Mesodermal cell (in vitro differentiated cells): ENCODE results near the gene SULF2.

ENCODE experiments used
- H3K27ac ChIP-seq: 2 replicates; pipeline ENCODE4 v1.7.0; 2013; ENCODE audit warnings: mild to moderate bottlenecking, low read depth, low read length, moderate library complexity; ENCODE audit not compliant: severe bottlenecking
- H3K36me3 ChIP-seq: 2 replicates; pipeline ENCODE4 v1.7.1; 2013; ENCODE audit warnings: mild to moderate bottlenecking, low read length, moderate library complexity; ENCODE audit not compliant: control insufficient read depth, insufficient read depth
- H3K4me1 ChIP-seq: one replicate; pipeline ENCODE4 v1.7.1; 2013; ENCODE audit warnings: mild to moderate bottlenecking, low read length; ENCODE audit not compliant: insufficient read depth, control insufficient read depth, poor library complexity, severe bottlenecking
- H3K4me3 ChIP-seq: 2 replicates; pipeline ENCODE4 v1.7.0; 2013; ENCODE audit warnings: low read length, control low read depth, mild to moderate bottlenecking; ENCODE audit not compliant: insufficient read depth, poor library complexity, severe bottlenecking; ENCODE audit errors: extremely low read depth
- H3K9me3 ChIP-seq: 2 replicates; pipeline ENCODE4 v1.7.1; 2013; ENCODE audit warnings: mild to moderate bottlenecking, low read length, moderate library complexity; ENCODE audit not compliant: control insufficient read depth
- WGBS, 2 experiments: methylation state at CpG; one replicate each; pipeline ENCODE4 v1.1.5; 2013; ENCODE audit warnings: missing lambda C conversion rate in 2 of 2; ENCODE audit not compliant: insufficient coverage in 2 of 2; 5-methylcytosine and 5-hydroxymethylcytosine counted together

Gene SULF2

DNA sequence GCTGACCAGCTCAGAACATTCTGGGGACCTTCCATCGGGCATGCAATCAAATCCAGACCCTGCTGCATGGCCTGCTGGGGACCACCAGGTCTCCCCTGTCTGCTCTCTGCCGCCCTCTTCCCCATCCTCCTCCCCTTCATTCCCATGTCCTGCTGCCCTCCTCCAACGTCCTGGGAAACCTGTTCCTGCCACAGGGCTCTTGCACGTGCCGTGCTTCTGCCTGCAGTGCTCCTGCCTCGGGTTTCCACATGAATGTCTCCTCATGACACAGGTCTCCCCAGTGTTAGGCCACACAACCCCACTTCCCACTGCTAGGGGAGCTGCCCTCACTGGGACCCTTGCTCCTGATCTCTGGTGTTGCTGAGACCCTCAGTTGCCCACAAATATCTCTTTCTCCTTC lies 37.2 kb downstream of the SULF2 start:
- no peaks in the 10 kb centered on the region for H3K9me3 ChIP-seq
- 85 to 97% methylated on average over 5 to 6 of the region's 6 CpGs for WGBS, 2 experiments
- H3K4me3 ChIP-seq: no peak overlapping the region
- no peak overlapping the region for H3K27ac ChIP-seq
- peaks cover 64% of the 10 kb centered on the region for H3K36me3 ChIP-seq
- H3K4me1 ChIP-seq: no peaks in the 10 kb centered on the region

DNA sequence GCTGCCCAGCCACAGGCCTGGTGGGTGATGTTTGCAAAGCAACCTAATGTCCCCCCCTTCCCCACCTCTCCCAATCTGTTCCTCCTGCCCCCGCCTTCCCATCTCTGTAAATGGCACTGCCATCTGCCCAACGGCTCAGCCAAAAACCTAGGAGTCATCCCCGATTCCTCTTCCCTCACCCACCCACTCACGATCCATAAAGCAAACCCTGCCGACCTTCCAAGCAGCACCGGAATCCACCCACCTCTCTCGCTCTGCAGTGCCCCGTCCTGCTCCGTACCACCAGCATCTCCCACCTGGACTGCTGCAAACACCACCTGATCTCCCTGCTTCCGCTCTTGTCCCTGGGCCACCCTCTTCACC lies 37.6 kb downstream of the SULF2 start:
- Histone ChIP-seq H3K4me1 (no peaks in the 10 kb centered on the region), H3K27ac (no peak overlapping the region), H3K36me3 (peaks cover 64% of the 10 kb centered on the region), H3K4me3 (no peak overlapping the region), H3K9me3 (no peaks in the 10 kb centered on the region)
- 93 to 94% methylated on average over 9 of the region's 10 CpGs for WGBS, 2 experiments

DNA sequence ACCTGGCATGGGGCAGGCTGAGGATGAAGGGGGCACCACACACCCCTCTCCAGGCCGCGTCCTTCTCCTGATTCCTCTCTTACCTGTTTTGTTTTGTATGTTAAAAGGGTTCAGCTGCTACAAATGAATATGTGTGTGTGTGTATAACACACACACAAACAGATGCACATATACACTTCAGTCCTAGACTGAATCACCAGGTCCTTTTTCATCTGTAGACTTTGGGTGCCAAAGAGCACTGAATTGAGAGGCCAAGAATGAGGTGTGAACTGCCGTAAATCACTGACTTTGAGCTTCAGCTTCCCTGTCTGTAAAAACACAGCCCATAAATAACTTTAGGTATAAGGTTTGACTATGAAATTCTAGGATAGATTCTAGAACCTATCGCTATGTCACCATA lies 40.5 kb downstream of the SULF2 start:
- H3K36me3 ChIP-seq: peaks cover 36% of the 10 kb centered on the region
- no peaks in the 10 kb centered on the region for H3K4me1 ChIP-seq
- no peak overlapping the region for H3K27ac ChIP-seq
- H3K9me3 ChIP-seq: no peaks in the 10 kb centered on the region
- H3K4me3 ChIP-seq: no peak overlapping the region
- whole genome bisulfite sequencing, 2 experiments: 100% methylated on average over 1 of the region's 4 CpGs; no CpG with 5 or more reads in 1 of the 2 experiments

DNA sequence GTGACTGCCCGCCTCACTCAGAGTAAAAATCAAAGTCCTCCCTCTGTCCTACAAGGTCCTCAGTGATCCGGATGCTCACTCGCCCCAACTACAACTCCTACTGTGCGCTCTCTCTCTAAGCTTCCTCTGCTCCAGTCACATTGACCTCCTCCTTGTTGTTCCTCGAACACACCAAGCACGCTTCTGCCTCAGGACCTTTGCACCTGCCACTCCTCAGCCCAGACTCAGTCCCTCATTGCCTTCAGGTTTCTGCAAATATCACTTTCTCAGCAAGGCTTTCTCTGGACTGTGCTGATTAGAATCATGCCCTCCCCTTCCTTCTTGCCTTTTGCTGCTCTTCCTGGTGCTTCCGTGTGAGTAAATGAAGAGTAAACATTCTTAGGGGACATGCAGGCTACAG lies 41.6 kb downstream of the SULF2 start:
- Histone ChIP-seq H3K9me3 (no peaks in the 10 kb centered on the region), H3K36me3 (peaks cover 28% of the 10 kb centered on the region), H3K27ac (no peak overlapping the region), H3K4me3 (no peak overlapping the region), H3K4me1 (no peaks in the 10 kb centered on the region)
- 95 to 96% methylated on average over 5 to 6 of the region's 7 CpGs for WGBS, 2 experiments

DNA sequence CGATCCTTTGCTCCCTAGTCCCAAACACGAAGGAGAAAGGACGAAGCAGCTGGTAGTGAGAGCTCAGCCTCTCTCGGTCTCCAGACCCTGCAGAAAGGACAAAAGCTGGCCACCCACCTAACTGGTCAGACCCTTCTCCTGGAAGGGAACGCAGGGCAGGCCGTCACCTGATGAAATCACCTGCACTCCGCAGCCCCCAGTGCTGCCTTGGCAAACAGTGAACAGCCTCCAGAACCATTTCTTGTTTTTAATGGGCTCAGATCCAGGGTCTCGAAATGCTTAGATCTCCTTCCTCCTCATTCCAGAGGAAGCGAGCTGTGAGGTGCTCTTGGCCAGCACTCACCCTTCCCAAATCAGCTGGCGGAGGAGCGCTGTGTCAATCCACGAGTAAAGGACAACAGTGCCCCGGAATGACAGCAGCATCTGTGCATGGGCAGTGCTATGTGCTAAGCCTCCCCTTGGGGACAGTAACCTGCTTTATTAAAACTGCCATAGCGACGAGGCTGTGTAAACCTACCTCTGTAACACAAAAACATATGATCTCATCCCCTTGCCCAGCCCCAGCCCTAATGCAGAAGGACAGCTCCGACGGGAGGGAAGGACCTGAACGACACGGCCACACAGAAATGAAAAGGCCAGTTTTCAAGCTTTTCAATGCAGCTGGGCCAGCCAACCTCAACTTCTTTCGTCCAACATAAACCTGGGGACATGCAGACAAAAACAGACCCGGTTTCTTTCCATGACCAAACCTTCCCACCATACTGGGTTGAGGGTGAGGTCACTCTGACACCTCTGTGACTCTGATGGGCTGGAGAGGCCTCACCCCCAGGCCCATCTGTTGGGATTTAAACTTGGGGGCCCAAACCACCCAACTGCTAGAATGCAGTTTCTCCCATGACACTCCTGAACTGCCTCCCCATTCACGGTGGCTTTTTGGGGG lies 43.3 kb downstream of the SULF2 start:
- 92 to 93% methylated on average over 15 to 19 of the region's 22 CpGs for WGBS, 2 experiments
- H3K4me3 ChIP-seq: no peak overlapping the region
- no peak overlapping the region for H3K27ac ChIP-seq
- H3K4me1 ChIP-seq: no peaks in the 10 kb centered on the region
- H3K9me3 ChIP-seq: no peaks in the 10 kb centered on the region
- H3K36me3 ChIP-seq: peaks cover 23% of the 10 kb centered on the region

DNA sequence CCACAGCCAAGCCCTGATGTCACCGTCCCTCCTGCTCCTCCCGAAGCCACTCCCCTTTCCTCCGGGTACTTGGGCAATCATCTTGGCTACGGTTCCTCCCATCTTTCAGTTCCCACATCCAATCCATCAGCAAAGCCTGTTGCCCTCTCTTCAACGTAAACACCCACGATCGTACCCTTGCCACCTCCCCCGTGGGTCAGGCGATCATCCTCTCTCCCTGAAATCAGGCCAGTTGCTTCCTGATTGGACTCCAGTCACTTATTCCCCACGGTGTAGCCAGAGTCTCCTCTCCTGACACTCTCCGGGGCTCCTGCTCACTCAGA lies 44.5 kb downstream of the SULF2 start:
- Histone ChIP-seq H3K4me1 (no peaks in the 10 kb centered on the region), H3K4me3 (no peak overlapping the region), H3K36me3 (peaks cover 28% of the 10 kb centered on the region), H3K27ac (no peak overlapping the region), H3K9me3 (no peaks in the 10 kb centered on the region)
- 67 to 77% methylated on average over 10 to 11 of the region's 11 CpGs for WGBS, 2 experiments

DNA sequence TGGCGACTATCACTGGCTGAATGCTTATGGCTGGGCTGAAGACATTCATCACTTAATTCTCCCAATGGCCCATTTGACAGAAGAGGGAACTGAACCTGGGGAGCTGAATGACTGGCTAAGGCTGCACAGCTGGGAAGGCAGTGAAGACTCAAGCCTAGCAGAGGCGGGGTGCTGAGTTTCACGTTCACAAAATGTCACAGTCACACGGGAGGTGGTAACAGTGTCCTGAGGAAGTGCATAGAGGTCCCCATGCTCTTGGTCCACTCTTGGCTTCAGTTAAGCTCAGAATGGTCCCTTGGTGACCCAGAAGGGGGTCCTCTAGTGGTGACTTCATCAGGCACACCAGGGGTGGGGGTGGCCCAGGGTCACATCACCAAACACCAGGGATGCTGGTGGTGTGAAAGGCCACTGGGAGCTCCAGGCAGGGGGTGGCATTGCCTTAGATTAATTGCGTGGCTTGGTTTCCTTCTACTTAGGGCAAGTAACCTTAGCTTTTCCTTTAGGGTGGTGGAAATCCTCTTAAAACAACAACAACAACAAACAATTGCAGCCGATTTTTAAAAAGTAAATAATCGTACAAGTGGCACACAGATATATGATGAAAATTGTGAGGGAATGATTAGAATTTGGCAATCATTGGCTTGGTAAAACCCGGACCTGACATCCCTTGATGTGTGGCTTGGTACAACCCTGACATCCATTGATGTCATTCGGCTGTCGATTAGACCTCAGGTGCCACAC lies 45.0 kb downstream of the SULF2 start:
- Histone ChIP-seq H3K4me3 (no peak overlapping the region), H3K4me1 (no peaks in the 10 kb centered on the region), H3K27ac (no peak overlapping the region), H3K36me3 (peaks cover 33% of the 10 kb centered on the region), H3K9me3 (no peaks in the 10 kb centered on the region)
- WGBS, 2 experiments: 88 to 90% methylated on average over 6 to 7 of the region's 10 CpGs

DNA sequence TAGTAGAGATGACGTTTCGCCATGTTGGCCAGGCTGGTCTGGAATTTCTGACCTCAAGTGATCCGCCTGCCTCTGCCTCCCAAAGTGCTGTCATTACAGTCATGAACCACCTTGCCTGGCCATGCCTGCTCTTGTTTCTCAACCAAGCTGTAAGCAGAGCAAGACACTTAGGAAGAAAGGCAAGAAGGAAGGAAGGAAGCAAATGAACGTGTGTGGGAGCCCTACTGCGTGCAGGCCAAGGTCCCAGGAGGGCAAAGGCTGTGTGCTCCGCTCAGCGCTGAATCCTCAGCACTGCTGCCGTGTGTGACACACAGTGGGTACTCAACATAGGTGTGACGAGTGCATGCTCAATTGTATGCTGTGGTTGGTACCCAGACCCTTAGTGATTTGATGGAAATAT lies 47.4 kb downstream of the SULF2 start:
- H3K9me3 ChIP-seq: no peaks in the 10 kb centered on the region
- no peaks in the 10 kb centered on the region for H3K4me1 ChIP-seq
- no peak overlapping the region for H3K4me3 ChIP-seq
- peaks cover 38% of the 10 kb centered on the region for H3K36me3 ChIP-seq
- 90 to 96% methylated on average over 7 to 9 of the region's 9 CpGs for WGBS, 2 experiments
- H3K27ac ChIP-seq: no peak overlapping the region

DNA sequence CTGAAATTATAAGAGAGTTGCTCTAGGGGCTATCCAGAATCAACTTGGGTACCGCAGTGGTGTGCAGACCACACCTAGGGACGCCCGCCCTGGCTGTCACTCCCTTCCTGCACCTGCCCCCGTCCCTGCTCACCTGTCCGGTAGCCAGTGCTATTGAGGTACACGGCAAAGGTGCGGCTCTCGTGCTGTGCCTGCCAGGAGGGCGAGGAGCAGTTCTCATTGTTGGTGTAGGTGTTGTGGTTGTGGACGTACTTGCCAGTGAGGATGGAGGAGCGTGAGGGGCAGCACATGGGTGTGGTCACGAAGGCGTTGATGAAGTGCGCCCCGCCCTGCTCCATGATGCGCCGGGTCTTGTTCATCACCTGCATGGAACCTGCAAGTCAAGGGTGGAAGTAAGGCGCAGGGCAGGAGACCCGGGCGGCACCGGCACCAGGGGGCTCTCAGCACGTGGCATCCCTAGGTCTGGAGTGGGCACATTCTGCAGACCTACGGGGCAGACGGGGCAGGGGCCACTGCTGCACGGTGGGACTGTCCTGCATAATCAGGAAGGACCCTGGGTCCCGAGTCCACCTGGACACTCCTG lies 48.6 kb downstream of the SULF2 start:
- H3K36me3 ChIP-seq: peaks cover 49% of the 10 kb centered on the region
- whole genome bisulfite sequencing, 2 experiments: 97 to 98% methylated on average over 20 to 24 of the region's 26 CpGs
- H3K4me3 ChIP-seq: no peak overlapping the region
- no peaks in the 10 kb centered on the region for H3K4me1 ChIP-seq
- H3K9me3 ChIP-seq: no peaks in the 10 kb centered on the region
- no peak overlapping the region for H3K27ac ChIP-seq

DNA sequence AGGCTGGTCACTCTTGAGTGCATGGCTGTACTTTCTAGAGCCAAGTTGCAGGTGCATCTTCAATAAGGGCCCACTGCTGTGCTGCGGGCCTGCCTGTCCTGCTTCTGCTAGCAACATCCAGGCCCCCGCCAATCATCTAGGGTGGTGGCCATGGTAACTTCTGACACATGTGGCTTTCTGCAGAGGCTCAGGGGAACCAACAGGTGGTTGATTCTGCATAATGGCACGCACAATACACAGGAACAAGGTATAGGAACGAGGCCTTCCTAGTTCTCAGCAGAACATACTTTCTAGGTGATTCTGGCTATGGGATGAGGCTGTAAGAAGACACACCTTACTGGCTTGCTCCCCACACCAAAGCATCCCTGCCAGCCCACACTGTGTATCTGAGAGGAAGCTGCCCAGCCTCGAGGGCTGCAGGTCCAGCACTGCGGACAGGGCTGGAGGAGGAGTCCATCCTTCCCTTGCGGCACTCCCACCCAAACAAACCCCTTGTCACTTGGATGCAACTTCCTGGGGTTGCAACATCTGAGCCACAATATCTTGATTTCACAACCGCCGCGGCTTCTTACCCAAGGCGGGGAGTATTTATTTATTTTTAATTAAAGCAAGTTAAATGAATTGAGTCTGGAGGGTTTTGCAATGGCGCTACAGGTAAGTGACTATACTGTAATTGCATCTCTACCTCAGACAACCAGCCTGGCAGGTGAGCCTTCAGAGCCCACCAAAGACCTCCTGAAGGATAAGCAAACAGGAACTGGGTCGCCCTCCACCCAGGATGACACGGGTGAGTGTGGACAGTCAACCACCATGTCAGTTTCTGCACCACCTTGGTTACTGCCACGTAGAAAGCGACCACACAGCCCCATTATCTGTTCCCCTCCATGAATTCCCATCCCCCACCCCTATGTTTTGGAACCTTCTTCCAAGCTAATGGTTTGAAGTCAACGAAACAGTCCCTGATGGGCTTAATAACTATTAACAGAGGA lies 49.6 kb downstream of the SULF2 start:
- Histone ChIP-seq H3K36me3 (peaks cover 56% of the 10 kb centered on the region), H3K27ac (no peak overlapping the region), H3K9me3 (no peaks in the 10 kb centered on the region), H3K4me3 (no peak overlapping the region), H3K4me1 (no peaks in the 10 kb centered on the region)
- WGBS, 2 experiments: 84 to 95% methylated on average over 10 to 11 of the region's 17 CpGs
